Activated CD8-positive, alpha-beta T cell treated with anti-CD3 and anti-CD28 coated beads, Interleukin-2, amount 10 ng/mL, durations not matched to agents 7 days and 5 days (primary cell): ENCODE measurements around the gene ABCG5. TPM values are rescaled to one million over a fixed set of nuclear protein-coding genes. Genes with fewer than 3 reads are reported as not detected.

Experiments used
- ATAC-seq: fragments of 150-1000 bp; cut with Tn5 transposase; one replicate; pipeline ENCODE4 v1.10.0; 2021; ENCODE audit warnings: moderate library complexity
- CTCF ChIA-PET: fragments of 350-600 bp; sonication (Branson Sonifier 250); formaldehyde crosslinking; loops from one replicate; lab custom pipeline; 2021; ENCODE audit warnings: antibody characterized with exemption; lab: Charles Lee
- POLR2A ChIA-PET: fragments of 350-600 bp; sonication (Branson Sonifier 250); formaldehyde crosslinking; loops from one replicate; lab custom pipeline; 2021; ENCODE audit warnings: antibody characterized with exemption; lab: Charles Lee
- DNase-seq: peaks from one replicate; pipeline ENCODE4 v3.0.0-alpha.2; 2020
- H3K27ac Mint-ChIP-seq: one replicate; pipeline ENCODE4 v1.8.0; 2021; ENCODE audit warnings: mild to moderate bottlenecking, mixed read lengths
- H3K27me3 Mint-ChIP-seq: one replicate; pipeline ENCODE4 v1.8.0; 2021; ENCODE audit warnings: low read depth, mixed read lengths
- H3K36me3 Mint-ChIP-seq: one replicate; pipeline ENCODE4 v1.8.0; 2021; ENCODE audit warnings: low read depth, mixed read lengths
- H3K4me1 Mint-ChIP-seq: one replicate; pipeline ENCODE4 v1.8.0; 2021; ENCODE audit warnings: low read depth, mixed read lengths
- H3K4me3 Mint-ChIP-seq: one replicate; pipeline ENCODE4 v1.8.0; 2021; ENCODE audit warnings: mild to moderate bottlenecking, mixed read lengths
- H3K9me3 Mint-ChIP-seq: one replicate; pipeline ENCODE4 v1.8.0; 2022; ENCODE audit warnings: mixed read lengths; ENCODE audit not compliant: insufficient read depth
- total RNA-seq, 2 experiments: library from RNA; stranded (reverse); gene quantifications; one replicate each; pipeline ENCODE4 v1.2.3, GENCODE V29; 2021

The ABCG5 gene
- total RNA-seq, 2 experiments from 2014 or later: not detected

- no peaks in the 10 kb centered on the region for H3K4me1 Mint-ChIP-seq
- H3K27me3 Mint-ChIP-seq: peaks cover 15% of the 10 kb centered on the region
- ChIA-PET POLR2A (no interaction called here), CTCF (interaction anchor here (1.4 kb wide), 1 partner anchor 9 kb away, joined by 3 read pairs; no protein-coding TSS in a partner anchor)
- no peaks in the 10 kb centered on the region for H3K36me3 Mint-ChIP-seq
- no peak overlapping the region for H3K4me3 Mint-ChIP-seq
- DNase-seq (no peak), ATAC-seq (no peak)
- no peak overlapping the region for H3K27ac Mint-ChIP-seq
- no peaks in the 10 kb centered on the region for H3K9me3 Mint-ChIP-seq
These were observed 16.7 kb upstream of the ABCG5 start for GRCh38 chr2:43855292-43855691.

DNA sequence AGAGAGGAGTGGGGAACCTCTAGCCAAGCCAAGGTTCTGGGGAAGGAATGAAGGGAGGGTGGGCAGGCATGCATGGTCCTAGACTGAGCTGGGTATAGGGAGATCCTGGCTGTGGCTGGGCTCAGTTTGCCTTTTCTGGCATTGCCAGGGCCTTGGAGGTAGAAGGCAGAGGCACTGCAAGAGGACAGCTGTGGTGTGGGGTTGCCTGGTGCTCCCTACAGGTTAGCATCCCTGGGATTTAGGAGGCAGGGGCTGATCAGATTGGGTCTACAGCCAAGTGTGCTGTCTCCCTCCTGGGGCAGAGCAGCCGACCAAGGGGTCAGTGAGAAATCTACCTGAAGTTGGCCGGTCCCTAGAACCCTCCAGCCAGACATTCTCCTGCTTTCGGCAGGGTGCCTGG is 16.0 kb upstream of the ABCG5 start:
- Mint-ChIP-seq H3K9me3 (no peaks in the 10 kb centered on the region), H3K4me3 (no peak overlapping the region), H3K36me3 (no peaks in the 10 kb centered on the region), H3K27me3 (peaks cover 15% of the 10 kb centered on the region), H3K4me1 (no peaks in the 10 kb centered on the region), H3K27ac (no peak overlapping the region)
- ChIA-PET POLR2A (no interaction called here), CTCF (interaction anchor here (1.4 kb wide), 1 partner anchor 9 kb away, joined by 3 read pairs; no protein-coding TSS in a partner anchor)
- DNase-seq (no peak), ATAC-seq (no peak)

GRCh38 chr2:43853141-43854081 is 14.8 kb upstream of the ABCG5 start:
- no peaks in the 10 kb centered on the region for H3K36me3 Mint-ChIP-seq
- H3K27me3 Mint-ChIP-seq: peaks cover 12% of the 10 kb centered on the region
- H3K27ac Mint-ChIP-seq: no peak overlapping the region
- ATAC-seq (no peak), DNase-seq (no peak)
- H3K4me3 Mint-ChIP-seq: no peak overlapping the region
- CTCF ChIA-PET: interaction anchor here (1.4 kb wide), 1 partner anchor 7 kb away, joined by 3 read pairs; no protein-coding TSS in a partner anchor
- no peaks in the 10 kb centered on the region for H3K9me3 Mint-ChIP-seq
- POLR2A ChIA-PET: interaction anchor here (0.6 kb wide), 1 partner anchor 48 kb away, joined by 3 read pairs; no protein-coding TSS in a partner anchor
- no peaks in the 10 kb centered on the region for H3K4me1 Mint-ChIP-seq

DNA sequence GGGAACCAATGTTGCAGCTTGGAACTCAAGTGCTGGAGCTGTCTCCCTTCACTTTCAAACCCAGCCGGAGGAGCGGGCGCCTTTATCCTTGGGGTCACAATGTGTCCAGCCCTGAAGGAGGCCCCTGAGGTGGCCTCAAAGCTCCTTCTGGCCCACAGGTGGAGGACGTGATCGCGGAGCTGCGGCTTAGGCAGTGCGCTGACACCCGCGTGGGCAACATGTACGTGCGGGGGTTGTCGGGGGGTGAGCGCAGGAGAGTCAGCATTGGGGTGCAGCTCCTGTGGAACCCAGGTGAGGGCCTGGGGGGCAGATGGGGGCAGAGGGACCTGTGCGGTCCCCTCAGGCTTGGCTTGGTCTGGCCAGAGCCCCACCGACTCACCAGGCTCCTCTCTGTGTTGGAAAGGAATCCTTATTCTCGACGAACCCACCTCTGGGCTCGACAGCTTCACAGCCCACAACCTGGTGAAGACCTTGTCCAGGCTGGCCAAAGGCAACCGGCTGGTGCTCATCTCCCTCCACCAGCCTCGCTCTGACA is 13.6 kb upstream of the ABCG5 start:
- no peaks in the 10 kb centered on the region for H3K36me3 Mint-ChIP-seq
- ChIA-PET CTCF (no interaction called here), POLR2A (no interaction called here)
- H3K4me1 Mint-ChIP-seq: no peaks in the 10 kb centered on the region
- no peak for ATAC-seq
- no peaks in the 10 kb centered on the region for H3K9me3 Mint-ChIP-seq
- peaks cover 3% of the 10 kb centered on the region for H3K27me3 Mint-ChIP-seq
- no peak overlapping the region for H3K4me3 Mint-ChIP-seq
- H3K27ac Mint-ChIP-seq: no peak overlapping the region
- DNase-seq: no peak

GRCh38 chr2:43851011-43851980 is 12.7 kb upstream of the ABCG5 start:
- no peaks in the 10 kb centered on the region for H3K9me3 Mint-ChIP-seq
- ChIA-PET POLR2A (no interaction called here), CTCF (no interaction called here)
- H3K36me3 Mint-ChIP-seq: no peaks in the 10 kb centered on the region
- H3K27me3 Mint-ChIP-seq: peaks cover 2% of the 10 kb centered on the region
- H3K4me1 Mint-ChIP-seq: no peaks in the 10 kb centered on the region
- no peak overlapping the region for H3K27ac Mint-ChIP-seq
- no peak overlapping the region for H3K4me3 Mint-ChIP-seq
- ATAC-seq (no peak), DNase-seq (no peak)

- H3K27me3 Mint-ChIP-seq: peaks cover 3% of the 10 kb centered on the region
These were observed 9.6 kb upstream of the ABCG5 start for GRCh38 chr2:43848214-43848613.

DNA sequence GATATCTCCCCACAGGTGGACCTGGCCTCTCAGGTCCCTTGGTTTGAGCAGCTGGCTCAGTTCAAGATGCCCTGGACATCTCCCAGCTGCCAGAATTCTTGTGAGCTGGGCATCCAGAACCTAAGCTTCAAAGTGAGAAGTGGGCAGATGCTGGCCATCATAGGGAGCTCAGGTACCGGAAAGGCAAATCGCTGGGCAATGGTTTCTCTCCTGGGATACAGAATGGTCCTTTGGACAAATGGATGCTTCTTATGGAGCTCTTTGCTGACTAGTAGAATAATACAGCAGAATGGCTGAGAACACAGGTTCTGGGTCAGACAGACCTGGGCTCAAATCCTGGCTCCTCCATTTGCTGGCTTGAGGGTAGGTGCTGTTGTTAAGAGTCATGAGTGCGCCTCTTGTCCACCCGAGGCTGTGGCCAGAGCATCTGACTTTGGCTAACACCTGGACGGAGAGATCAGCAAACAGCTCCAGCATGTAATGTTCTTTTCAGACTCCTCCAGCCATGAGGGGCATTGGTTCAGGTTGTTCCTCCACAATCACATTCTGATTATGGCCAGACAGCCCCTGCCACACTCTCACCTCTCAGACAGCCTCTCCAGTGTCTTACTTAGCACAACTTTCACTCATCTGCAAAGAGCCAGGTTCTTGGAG is 7.6 kb upstream of the ABCG5 start:
- CTCF ChIA-PET: interaction anchor here (0.8 kb wide), 1 partner anchor 8 kb away, joined by 3 read pairs; no protein-coding TSS in a partner anchor
- no peak for ATAC-seq
- POLR2A ChIA-PET: no interaction called here
- no peaks in the 10 kb centered on the region for H3K9me3 Mint-ChIP-seq
- H3K4me1 Mint-ChIP-seq: no peaks in the 10 kb centered on the region
- H3K27ac Mint-ChIP-seq: no peak overlapping the region
- no peak for DNase-seq
- H3K36me3 Mint-ChIP-seq: no peaks in the 10 kb centered on the region
- no peak overlapping the region for H3K4me3 Mint-ChIP-seq
- H3K27me3 Mint-ChIP-seq: peaks cover 3% of the 10 kb centered on the region

More at GRCh38 chr2:43848214-43848613, 9.6 kb upstream of the ABCG5 start:
- Mint-ChIP-seq H3K27ac (no peak overlapping the region), H3K4me1 (no peaks in the 10 kb centered on the region), H3K36me3 (no peaks in the 10 kb centered on the region), H3K4me3 (no peak overlapping the region), H3K9me3 (no peaks in the 10 kb centered on the region)
- ATAC-seq: no peak
- ChIA-PET POLR2A (no interaction called here), CTCF (no interaction called here)
- DNase-seq: peak; percentile 4

DNA sequence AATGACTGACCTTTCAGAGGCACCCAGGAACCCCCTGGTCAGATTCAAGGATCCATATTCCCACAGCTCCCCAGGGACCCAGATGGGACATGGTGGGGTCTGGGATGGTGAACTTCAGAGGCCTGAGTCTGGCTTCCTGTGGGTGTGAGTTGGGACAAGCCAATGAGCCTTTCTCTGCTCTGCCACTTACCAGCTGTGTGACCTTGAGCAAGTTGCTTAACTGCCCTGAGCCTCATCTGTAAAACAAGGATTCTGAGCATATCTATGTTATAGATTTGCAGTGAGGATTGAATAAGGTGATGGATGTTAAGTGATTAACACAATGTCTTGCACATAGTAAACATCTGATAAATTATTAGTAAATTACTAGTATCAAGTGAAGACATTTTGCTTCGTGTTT is 6.5 kb upstream of the ABCG5 start:
- no peaks in the 10 kb centered on the region for H3K4me1 Mint-ChIP-seq
- H3K27ac Mint-ChIP-seq: no peak overlapping the region
- H3K27me3 Mint-ChIP-seq: peaks cover 3% of the 10 kb centered on the region
- ChIA-PET CTCF (no interaction called here), POLR2A (no interaction called here)
- no peak for ATAC-seq
- no peaks in the 10 kb centered on the region for H3K36me3 Mint-ChIP-seq
- DNase-seq: no peak
- no peaks in the 10 kb centered on the region for H3K9me3 Mint-ChIP-seq
- no peak overlapping the region for H3K4me3 Mint-ChIP-seq

GRCh38 chr2:43842866-43843226 is 4.2 kb upstream of the ABCG5 start:
- CTCF ChIA-PET: no interaction called here
- DNase-seq (no peak), ATAC-seq (no peak)
- Mint-ChIP-seq H3K27ac (no peak overlapping the region), H3K9me3 (no peaks in the 10 kb centered on the region), H3K27me3 (peaks cover 3% of the 10 kb centered on the region), H3K4me1 (no peaks in the 10 kb centered on the region), H3K36me3 (no peaks in the 10 kb centered on the region), H3K4me3 (no peak overlapping the region)
- POLR2A ChIA-PET: no interaction called here

- no peaks in the 10 kb centered on the region for H3K36me3 Mint-ChIP-seq
- POLR2A ChIA-PET: interaction anchor here (0.6 kb wide), 1 partner anchor 47 kb away, joined by 3 read pairs; no protein-coding TSS in a partner anchor
- no peak overlapping the region for H3K27ac Mint-ChIP-seq
- DNase-seq (peak; percentile 7), ATAC-seq (no peak)
- CTCF ChIA-PET: interaction anchor here (0.7 kb wide), 1 partner anchor 102 kb away, joined by 4 read pairs; no protein-coding TSS in a partner anchor
- no peaks in the 10 kb centered on the region for H3K4me1 Mint-ChIP-seq
- peaks cover 3% of the 10 kb centered on the region for H3K27me3 Mint-ChIP-seq
- H3K4me3 Mint-ChIP-seq: no peak overlapping the region
- H3K9me3 Mint-ChIP-seq: no peaks in the 10 kb centered on the region
These were observed 3.6 kb upstream of the ABCG5 start for GRCh38 chr2:43841949-43842865.
